Lower lobe of right lung (tissue), 2 donors: ENCODE measurements around the gene PCBD2. TPM values are rescaled to one million over a fixed set of nuclear protein-coding genes. Genes with fewer than 3 reads are reported as not detected.

Source experiments
- ATAC-seq, 2 donors: fragments of 200-7000 bp; cut with Tn5 transposase; one replicate each; pipeline ENCODE4 v1.9.1; 2020 to 2022; ENCODE audit warnings: mild to moderate bottlenecking in 2 of 2, moderate library complexity in 2 of 2
- DNase-seq: peaks from one replicate; pipeline ENCODE4 v3.0.0-alpha.2; 2020
- H3K27ac ChIP-seq: fragments of 200-600 bp; one replicate; pipeline ENCODE4 v1.8.0; 2022
- H3K27me3 ChIP-seq: fragments of 200-600 bp; one replicate; pipeline ENCODE4 v1.8.0; 2022; ENCODE audit warnings: low read depth
- H3K36me3 ChIP-seq: fragments of 200-600 bp; one replicate; pipeline ENCODE4 v1.8.0; 2022; ENCODE audit warnings: mild to moderate bottlenecking
- H3K4me1 ChIP-seq: fragments of 200-600 bp; one replicate; pipeline ENCODE4 v1.8.0; 2022
- H3K4me3 ChIP-seq: fragments of 200-600 bp; one replicate; pipeline ENCODE4 v1.8.0; 2022; ENCODE audit warnings: mild to moderate bottlenecking
- H3K9me3 ChIP-seq: fragments of 200-600 bp; one replicate; pipeline ENCODE4 v1.8.0; 2022
- intact Hi-C: fragments of 100-400 bp; cut with DNase I; formaldehyde crosslinking; loops from one replicate; pipeline ENCODE4 v1.11.0; 2022
- total RNA-seq: library from RNA; stranded (reverse); fragmentation: NEBNext Ultra II Directional; extraction: Animal tissue kit (Norgen Biotek cat#: 25700); gene quantifications from one replicate; pipeline ENCODE4 v1.2.1, GENCODE V29; 2021
- TF ChIP-seq, protein P1 (sequence below): fragments of 200-600 bp; IDR thresholded peaks from one replicate; pipeline ENCODE4 v1.8.0; 2022; ENCODE audit warnings: antibody characterized with exemption, mild to moderate bottlenecking
- donor health status: DM: no; HTN: yes; CAD: no; lungs with severe emphysema.

PCBD2 gene
- total RNA-seq, 1 donor from 2014 or later = 13.1 TPM

GRCh38 chr5:134911285-134912206 is 6.6 kb downstream of the PCBD2 start:
- peaks cover 61% of the 10 kb centered on the region for H3K36me3 ChIP-seq
- no peak overlapping the region for H3K27ac ChIP-seq
- no peak overlapping the region for H3K4me3 ChIP-seq
- H3K9me3 ChIP-seq = no peaks in the 10 kb centered on the region
- intact Hi-C loops = no loop called here
- no peaks in the 10 kb centered on the region for H3K4me1 ChIP-seq
- TF ChIP-seq, protein P1, sequence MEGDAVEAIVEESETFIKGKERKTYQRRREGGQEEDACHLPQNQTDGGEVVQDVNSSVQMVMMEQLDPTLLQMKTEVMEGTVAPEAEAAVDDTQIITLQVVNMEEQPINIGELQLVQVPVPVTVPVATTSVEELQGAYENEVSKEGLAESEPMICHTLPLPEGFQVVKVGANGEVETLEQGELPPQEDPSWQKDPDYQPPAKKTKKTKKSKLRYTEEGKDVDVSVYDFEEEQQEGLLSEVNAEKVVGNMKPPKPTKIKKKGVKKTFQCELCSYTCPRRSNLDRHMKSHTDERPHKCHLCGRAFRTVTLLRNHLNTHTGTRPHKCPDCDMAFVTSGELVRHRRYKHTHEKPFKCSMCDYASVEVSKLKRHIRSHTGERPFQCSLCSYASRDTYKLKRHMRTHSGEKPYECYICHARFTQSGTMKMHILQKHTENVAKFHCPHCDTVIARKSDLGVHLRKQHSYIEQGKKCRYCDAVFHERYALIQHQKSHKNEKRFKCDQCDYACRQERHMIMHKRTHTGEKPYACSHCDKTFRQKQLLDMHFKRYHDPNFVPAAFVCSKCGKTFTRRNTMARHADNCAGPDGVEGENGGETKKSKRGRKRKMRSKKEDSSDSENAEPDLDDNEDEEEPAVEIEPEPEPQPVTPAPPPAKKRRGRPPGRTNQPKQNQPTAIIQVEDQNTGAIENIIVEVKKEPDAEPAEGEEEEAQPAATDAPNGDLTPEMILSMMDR = no peak
- ATAC-seq (no peak), DNase-seq (no peak)
- no peaks in the 10 kb centered on the region for H3K27me3 ChIP-seq

DNA sequence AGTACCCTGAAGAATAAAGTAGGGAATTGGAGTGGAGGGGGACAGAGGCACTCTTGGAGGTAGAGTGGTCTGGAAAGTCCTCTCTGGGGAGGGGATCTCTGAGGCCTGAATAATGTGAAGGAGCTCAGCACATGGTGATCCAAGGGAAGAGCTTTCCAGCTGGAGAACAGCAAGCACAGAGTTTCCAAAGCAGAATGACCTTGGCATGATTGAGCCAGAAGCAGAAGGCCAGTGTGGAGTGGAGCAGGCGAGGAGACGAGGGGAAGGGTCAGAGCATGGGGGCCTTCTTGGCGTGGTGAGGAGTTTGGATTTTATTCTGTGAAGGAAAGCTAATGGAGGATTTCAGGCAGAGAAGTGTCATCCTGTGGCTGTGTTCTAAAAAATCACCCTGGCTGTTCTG is 8.3 kb downstream of the PCBD2 start:
- no peak for DNase-seq
- ATAC-seq = no peak
- Histone ChIP-seq H3K27ac (no peak overlapping the region), H3K9me3 (no peaks in the 10 kb centered on the region), H3K36me3 (peaks cover 77% of the 10 kb centered on the region), H3K4me1 (no peaks in the 10 kb centered on the region), H3K4me3 (no peak overlapping the region), H3K27me3 (no peaks in the 10 kb centered on the region)
- TF ChIP-seq, protein P1 = no peak
- intact Hi-C loops = no loop called here

- Histone ChIP-seq H3K9me3 (no peaks in the 10 kb centered on the region), H3K36me3 (peaks cover 81% of the 10 kb centered on the region), H3K4me3 (no peak overlapping the region), H3K27ac (no peak overlapping the region), H3K27me3 (no peaks in the 10 kb centered on the region), H3K4me1 (no peaks in the 10 kb centered on the region)
- DNase-seq (no peak), ATAC-seq (no peak)
- intact Hi-C loops = no loop called here
- TF ChIP-seq, protein P1 = no peak
Observed at GRCh38 chr5:134913795-134914194, 8.9 kb downstream of the PCBD2 start.

DNA sequence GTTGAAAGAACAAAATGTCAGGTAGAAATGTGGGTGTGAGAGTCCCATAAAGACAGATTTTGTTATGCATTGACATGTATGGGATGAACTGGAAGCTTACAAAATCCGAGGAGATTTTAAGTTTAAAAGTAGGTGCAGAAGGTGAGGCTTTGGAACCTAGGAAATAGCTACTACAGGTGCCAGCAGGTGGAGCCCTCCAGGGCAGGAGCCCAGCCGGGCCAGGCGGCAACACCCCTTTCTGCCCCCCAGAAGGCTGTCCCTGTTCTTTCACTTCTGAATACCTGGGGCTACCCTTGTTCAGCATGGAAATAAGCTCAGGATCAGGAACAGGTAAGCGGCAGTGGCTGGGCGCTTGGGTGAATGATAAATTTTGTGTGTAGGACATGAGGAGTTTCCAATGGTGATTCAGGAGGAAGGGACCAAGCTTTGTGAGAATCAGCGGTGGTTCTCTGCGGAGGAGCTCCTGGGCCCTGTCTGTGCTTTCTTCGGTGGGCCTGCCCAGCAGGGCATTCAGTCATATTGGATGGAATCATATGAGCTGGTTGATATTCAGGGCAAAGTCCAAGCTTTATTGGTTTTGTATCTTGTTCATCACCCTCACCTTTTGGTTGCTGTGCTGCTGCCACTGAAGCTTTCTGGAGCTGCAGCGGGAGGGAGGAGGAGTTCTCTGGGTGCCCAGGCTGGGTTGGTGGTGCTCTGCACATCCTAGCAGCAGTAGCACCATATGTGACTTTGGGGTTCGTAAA is 12.3 kb downstream of the PCBD2 start:
- TF ChIP-seq, protein P1 = no peak
- intact Hi-C loops = no loop called here
- H3K4me3 ChIP-seq = no peak overlapping the region
- no peak for DNase-seq
- no peaks in the 10 kb centered on the region for H3K4me1 ChIP-seq
- H3K27ac ChIP-seq = no peak overlapping the region
- ATAC-seq = no peak
- peaks cover 72% of the 10 kb centered on the region for H3K36me3 ChIP-seq
- H3K27me3 ChIP-seq = no peaks in the 10 kb centered on the region
- no peaks in the 10 kb centered on the region for H3K9me3 ChIP-seq

DNA sequence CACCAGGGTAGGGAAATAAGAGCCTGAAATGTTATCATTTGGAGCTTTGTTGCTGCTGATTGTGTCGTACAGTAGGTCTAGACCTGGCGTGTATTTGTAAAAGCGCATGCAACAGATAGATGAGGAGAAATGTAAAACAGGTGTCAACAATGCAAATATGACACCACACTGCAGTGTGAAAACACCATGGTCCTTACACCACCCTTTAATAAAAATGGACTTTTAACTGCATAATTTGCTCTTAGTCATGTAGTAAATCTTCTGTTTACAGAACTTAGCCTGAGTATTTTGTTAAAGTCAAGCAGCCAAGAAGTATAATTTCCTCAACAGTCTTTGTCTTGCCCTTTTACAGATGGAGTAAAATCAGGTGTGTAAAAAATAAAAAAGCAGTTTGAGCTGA is 13.9 kb downstream of the PCBD2 start:
- Histone ChIP-seq H3K27ac (no peak overlapping the region), H3K27me3 (no peaks in the 10 kb centered on the region), H3K4me1 (no peaks in the 10 kb centered on the region), H3K9me3 (no peaks in the 10 kb centered on the region), H3K4me3 (no peak overlapping the region), H3K36me3 (peaks cover 56% of the 10 kb centered on the region)
- no peak for DNase-seq
- intact Hi-C loops = no loop called here
- ATAC-seq = no peak
- TF ChIP-seq, protein P1 = no peak
